Gastrocnemius medialis (tissue), 4 donors: ENCODE results near the gene DZIP3. TPM values are rescaled to one million over a fixed set of nuclear protein-coding genes. Genes with fewer than 3 reads are reported as not detected.
A peak's percentile ranks its signal among the peaks of the same experiment; 100 is the strongest.

ENCODE experiments used
- ATAC-seq, 2 donors: fragments of 150-250 bp; one replicate each; pipeline ENCODE4 v1.9.1; 2016
- DNase-seq, 2 donors: peaks; one replicate each; pipeline ENCODE4 v3.0.0-alpha.2; 2019
- H3K27ac ChIP-seq, 4 donors: fragments of 200-600 bp; sonication (generic); 1 replicate in 1 of 4; 2 replicates in 3 of 4; pipeline ENCODE4 v1.5.1; 2016 to 2018; ENCODE audit warnings: mild to moderate bottlenecking in 2 of 4, moderate library complexity in 1 of 4
- H3K27me3 ChIP-seq, 3 donors: fragments of 200-600 bp; sonication (generic) in 2 of 3; 1 replicate in 1 of 3; 2 replicates in 2 of 3; pipeline versions ENCODE4 v1.5.1 to v1.6.0; 2016 to 2019; ENCODE audit warnings: mild to moderate bottlenecking in 1 of 3, moderate library complexity in 1 of 3
- H3K36me3 ChIP-seq, 2 donors: fragments of 200-600 bp; sonication (generic) in 1 of 2; one replicate each; pipeline ENCODE4 v1.5.1; 2017 to 2018
- H3K4me1 ChIP-seq, 2 donors: fragments of 200-600 bp; sonication (generic) in 1 of 2; one replicate each; pipeline ENCODE4 v1.5.1; 2016 to 2017; ENCODE audit warnings: mild to moderate bottlenecking in 2 of 2
- H3K4me3 ChIP-seq, 4 donors: fragments of 200-600 bp; sonication (generic) in 3 of 4; 1 replicate in 1 of 4; 2 replicates in 3 of 4; pipeline ENCODE4 v1.5.1; 2016 to 2019; ENCODE audit warnings: mild to moderate bottlenecking in 2 of 4
- H3K9me3 ChIP-seq, 3 donors: fragments of 200-600 bp; sonication (generic) in 2 of 3; 1 replicate in 1 of 3; 2 replicates in 2 of 3; pipeline ENCODE4 v1.5.1; 2016 to 2019
- POLR2A ChIP-seq, 2 donors: fragments of 450-650 bp; IDR thresholded peaks; one replicate each; pipeline ENCODE4 v1.6.1; 2017; ENCODE audit warnings: antibody characterized with exemption in 2 of 2, mild to moderate bottlenecking in 2 of 2, moderate library complexity in 2 of 2
- in situ Hi-C, 4 donors: fragments of 200-750 bp; cut with MboI; loops; one replicate each; pipeline versions ENCODE4 v1.15.0 to v1.8.0; 2017; ENCODE audit warnings: low sequenced_read_pairs in 4 of 4
- intact Hi-C: fragments of 100-400 bp; cut with DNase I; formaldehyde crosslinking; loops from one replicate; pipeline ENCODE4 v1.15.1; 2023; ENCODE audit warnings: low total_unique reads
- total RNA-seq, 4 donors: library from RNA; depleted of rRNA; stranded (reverse); fragments of >200 nt; gene quantifications; one replicate each; pipeline versions ENCODE4 v1.1.0 to v1.2.3, GENCODE V29; 2016
- TF ChIP-seq, protein P1 (sequence below), 5 experiments: fragments of 450-650 bp in 3 of 5; fragments of 200-600 bp in 2 of 5; sonication (generic) in 2 of 5; IDR thresholded peaks in 4 of 5; conservative IDR thresholded peaks in 1 of 5; 1 replicate in 4 of 5; 2 replicates in 1 of 5; pipeline ENCODE4 v1.5.1; 2016 to 2019; ENCODE audit warnings: antibody characterized with exemption in 5 of 5, mild to moderate bottlenecking in 3 of 5, moderate library complexity in 3 of 5

DZIP3 gene
- 1 to 10 TPM; 3.4 to 7.8 (median 5.7) TPM for total RNA-seq

- H3K27ac ChIP-seq, result peak within 1 kb of the TSS; percentile 84 to 93 (median 89)
- TF ChIP-seq, protein P1, sequence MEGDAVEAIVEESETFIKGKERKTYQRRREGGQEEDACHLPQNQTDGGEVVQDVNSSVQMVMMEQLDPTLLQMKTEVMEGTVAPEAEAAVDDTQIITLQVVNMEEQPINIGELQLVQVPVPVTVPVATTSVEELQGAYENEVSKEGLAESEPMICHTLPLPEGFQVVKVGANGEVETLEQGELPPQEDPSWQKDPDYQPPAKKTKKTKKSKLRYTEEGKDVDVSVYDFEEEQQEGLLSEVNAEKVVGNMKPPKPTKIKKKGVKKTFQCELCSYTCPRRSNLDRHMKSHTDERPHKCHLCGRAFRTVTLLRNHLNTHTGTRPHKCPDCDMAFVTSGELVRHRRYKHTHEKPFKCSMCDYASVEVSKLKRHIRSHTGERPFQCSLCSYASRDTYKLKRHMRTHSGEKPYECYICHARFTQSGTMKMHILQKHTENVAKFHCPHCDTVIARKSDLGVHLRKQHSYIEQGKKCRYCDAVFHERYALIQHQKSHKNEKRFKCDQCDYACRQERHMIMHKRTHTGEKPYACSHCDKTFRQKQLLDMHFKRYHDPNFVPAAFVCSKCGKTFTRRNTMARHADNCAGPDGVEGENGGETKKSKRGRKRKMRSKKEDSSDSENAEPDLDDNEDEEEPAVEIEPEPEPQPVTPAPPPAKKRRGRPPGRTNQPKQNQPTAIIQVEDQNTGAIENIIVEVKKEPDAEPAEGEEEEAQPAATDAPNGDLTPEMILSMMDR (IDR thresholded peaks at IDR 0.05 in 4 of 5, conservative IDR thresholded peaks at IDR 0.05 in 1 of 5), result no peak
- peak; percentile 57 to 61 for TF ChIP-seq POLR2A (IDR thresholded peaks at IDR 0.05)
- no peaks in the 10 kb centered on the region for H3K9me3 ChIP-seq
- H3K36me3 ChIP-seq, result no peaks in the 10 kb centered on the region
- peaks cover 14 to 18% of the 10 kb centered on the region in 2 donors for H3K4me1 ChIP-seq
- H3K4me3 ChIP-seq, result peak within 1 kb of the TSS; percentile 76 to 89 (median 84)
- no peaks in the 10 kb centered on the region for H3K27me3 ChIP-seq
- intact Hi-C loops, result no loop called here
- DNase-seq (peak; percentile 48 to 76), ATAC-seq (peak; percentile 92)
- in situ Hi-C loops, result no loop called here
These were observed at the start of gene DZIP3, which contains the start of gene CIP2A for GRCh38 chr3:108589081-108589997. TSS of gene DZIP3 (plus strand) at chr3:108589722. CDS start at chr3:108605407, 15,685 bp downstream. TSS of gene CIP2A (minus strand) at chr3:108589438. CDS start at chr3:108589375, 63 bp downstream.

- no peaks in the 10 kb centered on the region for H3K9me3 ChIP-seq
- DNase-seq (no peak), ATAC-seq (no peak)
- peaks cover 0 to 7% of the 10 kb centered on the region in 2 donors for H3K4me1 ChIP-seq
- H3K4me3 ChIP-seq, result peak overlapping the region in 3 of 4 donors; percentile 3 to 7 (median 5)
- H3K36me3 ChIP-seq, result no peaks in the 10 kb centered on the region
- no peak overlapping the region for H3K27ac ChIP-seq
- in situ Hi-C loops (no loop called here), intact Hi-C loops (no loop called here)
- TF ChIP-seq, protein P1 (IDR thresholded peaks at IDR 0.05 in 4 of 5, conservative IDR thresholded peaks at IDR 0.05 in 1 of 5), result no peak
- TF ChIP-seq POLR2A (IDR thresholded peaks at IDR 0.05), result no peak
- H3K27me3 ChIP-seq, result no peaks in the 10 kb centered on the region
These were observed 43.3 kb upstream of the DZIP3 start for GRCh38 chr3:108546247-108546646.

- in situ Hi-C loops, result no loop called here
- peaks cover 0 to 7% of the 10 kb centered on the region in 2 donors for H3K4me1 ChIP-seq
These were observed 42.8 kb upstream of the DZIP3 start for GRCh38 chr3:108546692-108547091.

DNA sequence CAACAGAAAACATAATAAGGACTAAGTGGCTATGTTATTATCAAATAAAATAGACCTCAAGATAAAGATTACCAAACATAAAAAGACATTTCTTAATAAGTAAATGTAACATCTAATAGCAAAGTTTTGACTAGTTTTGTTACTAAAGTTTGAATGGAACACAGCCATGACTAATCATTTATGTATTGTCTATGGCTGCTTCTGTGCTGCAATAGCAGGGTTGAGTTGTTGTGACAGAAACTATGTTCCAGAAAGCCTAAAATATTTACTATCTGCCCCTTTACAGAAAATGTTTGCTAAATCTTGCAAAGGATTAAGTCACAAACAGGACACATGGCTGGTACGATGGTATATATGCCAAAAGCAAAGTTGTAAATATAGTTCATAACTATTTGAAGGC lies 41.2 kb upstream of the DZIP3 start:
- TF ChIP-seq, protein P1 (IDR thresholded peaks at IDR 0.05 in 4 of 5, conservative IDR thresholded peaks at IDR 0.05 in 1 of 5), result no peak
- no peak for TF ChIP-seq POLR2A (IDR thresholded peaks at IDR 0.05)
- in situ Hi-C loops, result no loop called here
- Histone ChIP-seq H3K27ac (no peak overlapping the region), H3K27me3 (no peaks in the 10 kb centered on the region), H3K9me3 (no peaks in the 10 kb centered on the region), H3K4me1 (peaks cover 0 to 7% of the 10 kb centered on the region in 2 donors), H3K36me3 (no peaks in the 10 kb centered on the region), H3K4me3 (no peak overlapping the region)
- intact Hi-C loops, result no loop called here
- ATAC-seq, result no peak
- DNase-seq, result no peak

More at GRCh38 chr3:108546692-108547091, 42.8 kb upstream of the DZIP3 start:
- no peak for ATAC-seq
- H3K27ac ChIP-seq, result no peak overlapping the region
- no peaks in the 10 kb centered on the region for H3K27me3 ChIP-seq
- intact Hi-C loops, result no loop called here
- H3K4me3 ChIP-seq, result peak overlapping the region in 2 of 4 donors; percentile 5 to 7
- TF ChIP-seq POLR2A (IDR thresholded peaks at IDR 0.05), result no peak
- TF ChIP-seq, protein P1 (IDR thresholded peaks at IDR 0.05 in 4 of 5, conservative IDR thresholded peaks at IDR 0.05 in 1 of 5), result no peak
- no peaks in the 10 kb centered on the region for H3K36me3 ChIP-seq
- no peaks in the 10 kb centered on the region for H3K9me3 ChIP-seq
- DNase-seq, result no peak
